GM19035 (cell line): Measurements from ENCODE around the gene STAB2.
"Not testable (repeated sequence)": the region's sequence is repeated elsewhere in the genome, so short reads cannot be mapped to it uniquely, and the experiment has no call there.

Source experiments
- ATAC-seq: cut with Tn5 transposase; IDR thresholded peaks from one replicate; pipeline ENCODE4 v1.9.1; 2021; ENCODE audit not compliant: unreplicated experiment

Gene STAB2

GRCh38 chr12:103642240-103642864, 55.3 kb downstream of the STAB2 start:
- ATAC-seq: no peak

- ATAC-seq: no peak
These were observed 58.1 kb downstream of the STAB2 start for GRCh38 chr12:103645202-103645601.

GRCh38 chr12:103647267-103647666, 60.2 kb downstream of the STAB2 start:
- ATAC-seq: no peak

- no peak for ATAC-seq
These were observed 65.7 kb downstream of the STAB2 start for GRCh38 chr12:103652808-103653207.

GRCh38 chr12:103653568-103654173, 66.6 kb downstream of the STAB2 start:
- not testable (repeated sequence) for ATAC-seq

GRCh38 chr12:103654816-103655215, 67.7 kb downstream of the STAB2 start:
- no peak for ATAC-seq

- ATAC-seq: no peak
These were observed 69.2 kb downstream of the STAB2 start for GRCh38 chr12:103656291-103656690.

GRCh38 chr12:103657331-103657730, 70.3 kb downstream of the STAB2 start:
- ATAC-seq: no peak

GRCh38 chr12:103664626-103665025, 77.6 kb downstream of the STAB2 start:
- no peak for ATAC-seq

GRCh38 chr12:103665971-103666370, 78.9 kb downstream of the STAB2 start:
- ATAC-seq: no peak

- ATAC-seq: no peak
These were observed 80.1 kb downstream of the STAB2 start for GRCh38 chr12:103667125-103667524.

GRCh38 chr12:103668520-103668919, 81.4 kb downstream of the STAB2 start:
- no peak for ATAC-seq

- no peak for ATAC-seq
These were observed 84.3 kb downstream of the STAB2 start for GRCh38 chr12:103671367-103671766.

- ATAC-seq: no peak
These were observed 85.5 kb downstream of the STAB2 start for GRCh38 chr12:103672401-103673119.

- no peak for ATAC-seq
These were observed 86.4 kb downstream of the STAB2 start for GRCh38 chr12:103673487-103673886.

GRCh38 chr12:103673891-103674375, 86.9 kb downstream of the STAB2 start:
- no peak for ATAC-seq

- ATAC-seq: no peak
These were observed 89.8 kb downstream of the STAB2 start for GRCh38 chr12:103676893-103677292.

- no peak for ATAC-seq
These were observed 90.3 kb downstream of the STAB2 start for GRCh38 chr12:103677341-103677740.

GRCh38 chr12:103677905-103678304, 90.8 kb downstream of the STAB2 start:
- no peak for ATAC-seq

- no peak for ATAC-seq
These were observed 92.5 kb downstream of the STAB2 start for GRCh38 chr12:103679421-103680170.

- no peak for ATAC-seq
These were observed 93.6 kb downstream of the STAB2 start for GRCh38 chr12:103680591-103681141.
